HG03039 (cell line): ENCODE measurements around the gene HUNK.
"Not testable (repeated sequence)": the region's sequence is repeated elsewhere in the genome, so short reads cannot be mapped to it uniquely, and the experiment has no call there.

Experiments used
- ATAC-seq: cut with Tn5 transposase; IDR thresholded peaks from one replicate; pipeline ENCODE4 v1.9.1; 2021; ENCODE audit warnings: mild to moderate bottlenecking, moderate library complexity; ENCODE audit not compliant: unreplicated experiment

HUNK gene

DNA sequence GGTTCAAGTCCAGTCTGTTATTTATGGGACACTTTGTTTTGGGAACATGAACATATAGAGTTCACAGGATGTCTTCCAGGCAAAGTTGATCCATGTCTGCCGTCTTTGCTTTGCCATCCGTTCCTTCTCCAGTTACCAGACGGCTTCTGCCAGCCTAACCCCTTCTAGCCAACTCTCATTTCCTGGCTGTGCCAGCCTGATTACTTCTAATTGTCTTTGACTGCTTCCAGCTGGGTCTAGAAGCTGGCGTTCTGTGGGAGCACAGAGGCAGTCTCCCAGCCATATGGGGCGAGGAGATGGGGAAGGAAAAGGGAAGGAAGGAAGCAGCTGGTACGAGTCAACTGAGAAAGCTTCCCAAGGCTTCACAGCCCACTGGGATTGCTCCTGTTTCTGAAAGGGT lies 3.1 kb upstream of the HUNK start:
- ATAC-seq, result no peak

DNA sequence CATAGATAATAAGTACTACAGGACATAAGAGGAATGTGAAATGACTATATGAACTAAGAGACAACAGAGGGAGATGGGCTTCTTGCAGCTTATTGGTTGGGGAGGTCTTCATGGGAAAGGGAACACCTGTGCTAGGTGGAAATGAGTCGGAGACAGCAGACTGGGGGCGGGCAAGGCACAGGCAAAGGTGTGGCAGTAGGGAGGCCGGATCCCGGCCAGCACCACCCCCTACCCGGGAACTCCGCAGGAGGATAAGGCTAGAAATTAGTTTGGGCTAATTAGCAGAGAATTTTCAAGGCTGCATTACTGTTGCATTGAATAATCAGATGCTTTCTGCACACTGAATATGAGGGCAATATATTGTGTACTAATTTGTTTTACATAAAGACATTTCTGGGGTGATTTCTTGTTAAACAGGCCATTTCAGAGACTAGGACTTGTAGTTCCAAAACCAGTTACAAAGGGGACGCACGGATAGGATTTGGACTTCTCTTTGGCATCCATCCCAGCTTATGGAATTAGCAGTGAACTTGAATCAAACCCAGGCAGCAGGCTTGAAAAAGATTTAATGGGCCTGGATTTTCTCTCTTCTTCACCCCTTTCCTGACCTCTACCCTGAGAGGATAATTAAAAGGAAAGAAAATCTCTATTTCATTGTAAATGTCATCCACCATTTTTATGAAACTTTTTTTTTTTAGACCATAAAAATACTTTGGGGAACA lies 2.2 kb upstream of the HUNK start:
- no peak for ATAC-seq

DNA sequence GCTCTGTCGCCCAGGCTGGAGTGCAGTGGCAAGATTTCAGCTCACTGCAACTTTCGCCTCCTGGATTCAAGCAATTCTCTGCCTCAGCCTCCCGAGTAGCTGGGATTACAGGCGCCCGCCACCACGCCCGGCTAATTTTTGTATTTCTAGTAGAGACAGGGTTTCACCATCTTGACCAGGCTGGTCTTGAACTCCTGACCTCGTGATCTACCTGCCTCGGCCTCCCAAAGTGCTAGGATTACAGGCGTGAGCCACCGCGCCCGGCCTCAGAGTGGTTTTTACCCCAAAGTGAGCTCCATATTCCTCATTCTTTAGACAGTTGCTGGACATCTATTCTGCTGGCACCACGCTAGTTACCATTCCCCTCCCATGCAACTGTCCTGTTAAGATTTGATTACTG lies 1.4 kb upstream of the HUNK start:
- not testable (repeated sequence) for ATAC-seq

DNA sequence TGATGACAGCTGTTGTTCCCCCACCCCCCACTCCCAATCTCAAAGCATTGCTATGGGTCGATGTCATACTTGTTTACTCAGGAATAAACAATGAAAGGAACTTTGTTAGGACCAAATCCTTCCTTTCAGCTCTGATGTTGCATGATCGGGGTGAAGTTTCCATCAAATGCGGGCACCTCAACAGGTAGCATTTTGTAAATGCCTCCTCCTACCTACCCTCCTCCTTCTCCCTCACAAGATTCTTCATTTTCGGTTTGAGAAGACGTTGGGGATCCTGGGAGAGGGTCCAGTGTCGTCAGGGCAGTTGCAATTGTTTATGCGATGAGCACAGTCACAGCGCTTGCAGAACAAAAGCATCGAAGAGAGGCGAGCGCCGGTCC lies 758 bp upstream of the HUNK start:
- no peak for ATAC-seq

DNA sequence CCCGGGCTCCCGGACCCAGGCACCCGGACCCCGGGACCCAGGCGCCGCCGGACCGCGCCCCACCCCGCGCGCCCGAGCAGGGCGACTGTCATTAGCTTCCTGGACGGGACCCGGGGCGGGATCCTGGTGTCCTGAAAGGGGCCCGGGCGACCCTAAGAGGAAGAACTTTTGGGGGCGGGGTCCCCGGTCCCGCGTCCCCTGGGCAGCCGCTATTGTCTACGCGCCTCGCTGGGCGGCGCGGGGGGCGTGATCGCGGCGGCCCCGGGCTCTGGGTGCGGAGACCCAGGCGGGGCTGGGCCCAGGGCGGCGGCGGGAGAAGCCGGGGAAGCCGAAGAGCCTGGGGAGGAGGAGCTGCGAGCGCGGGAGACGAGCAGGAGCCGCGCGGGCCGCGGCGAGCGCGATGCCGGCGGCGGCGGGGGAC lies 465 bp downstream of the HUNK start:
- no peak for ATAC-seq

DNA sequence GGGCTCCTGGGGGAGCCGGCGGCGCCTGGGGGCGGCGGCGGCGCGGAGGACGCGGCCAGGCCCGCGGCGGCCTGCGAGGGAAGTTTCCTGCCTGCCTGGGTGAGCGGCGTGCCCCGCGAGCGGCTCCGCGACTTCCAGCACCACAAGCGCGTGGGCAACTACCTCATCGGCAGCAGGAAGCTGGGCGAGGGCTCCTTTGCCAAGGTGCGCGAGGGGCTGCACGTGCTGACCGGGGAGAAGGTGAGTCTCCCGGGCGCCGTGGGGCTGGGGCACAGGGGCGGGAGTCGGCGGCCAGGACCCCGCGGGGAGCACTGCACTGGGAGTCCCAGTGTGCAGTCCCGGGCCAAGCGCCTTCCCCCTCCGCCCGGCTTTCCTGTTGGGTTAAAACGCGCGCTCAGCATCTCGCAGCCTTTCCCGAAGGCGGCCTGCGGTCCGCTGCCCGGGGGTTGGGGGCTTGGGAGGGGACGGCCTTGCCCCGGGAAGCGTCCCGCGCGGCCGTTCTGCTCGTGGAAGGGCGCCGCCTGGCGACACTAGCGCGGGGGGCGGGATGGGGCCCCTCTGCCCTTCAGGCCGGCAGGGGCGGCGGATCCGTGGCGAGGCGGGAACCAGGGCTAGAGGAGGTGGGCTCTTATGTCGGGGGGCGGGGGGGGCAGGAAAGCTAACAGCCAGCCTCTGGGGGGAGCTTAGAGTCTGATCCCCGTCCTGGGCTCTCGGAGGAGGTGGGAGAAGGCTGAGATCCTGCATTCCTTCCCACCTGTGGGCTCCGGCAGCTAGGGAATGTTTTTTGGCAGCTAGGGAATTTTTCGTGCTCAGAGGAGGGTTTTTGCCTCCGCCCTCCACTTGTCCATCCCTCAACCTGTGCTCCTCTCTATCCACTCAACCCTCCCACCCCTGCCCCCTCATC lies 1.1 kb downstream of the HUNK start:
- ATAC-seq, result no peak

DNA sequence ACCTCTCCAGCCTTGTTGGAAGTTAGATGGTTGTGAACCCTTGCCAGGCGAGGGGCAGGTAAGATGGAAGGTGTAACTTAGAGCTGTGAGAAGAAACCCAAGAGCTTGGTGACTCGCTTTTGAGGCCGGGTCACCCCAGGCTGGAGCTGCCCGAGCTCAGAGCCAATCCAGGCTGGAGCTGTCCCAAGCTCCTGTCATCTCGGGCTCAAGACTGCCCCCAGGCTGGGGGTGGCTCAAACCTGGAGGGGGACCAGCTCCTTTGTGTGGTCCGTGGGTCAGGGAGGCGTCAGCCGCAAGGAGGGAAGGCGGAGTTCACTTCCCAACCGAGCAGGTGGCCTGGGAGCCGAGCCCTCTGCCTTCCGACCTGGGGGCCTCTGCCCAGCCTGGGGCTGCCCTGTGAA lies 2.0 kb downstream of the HUNK start:
- no peak for ATAC-seq

DNA sequence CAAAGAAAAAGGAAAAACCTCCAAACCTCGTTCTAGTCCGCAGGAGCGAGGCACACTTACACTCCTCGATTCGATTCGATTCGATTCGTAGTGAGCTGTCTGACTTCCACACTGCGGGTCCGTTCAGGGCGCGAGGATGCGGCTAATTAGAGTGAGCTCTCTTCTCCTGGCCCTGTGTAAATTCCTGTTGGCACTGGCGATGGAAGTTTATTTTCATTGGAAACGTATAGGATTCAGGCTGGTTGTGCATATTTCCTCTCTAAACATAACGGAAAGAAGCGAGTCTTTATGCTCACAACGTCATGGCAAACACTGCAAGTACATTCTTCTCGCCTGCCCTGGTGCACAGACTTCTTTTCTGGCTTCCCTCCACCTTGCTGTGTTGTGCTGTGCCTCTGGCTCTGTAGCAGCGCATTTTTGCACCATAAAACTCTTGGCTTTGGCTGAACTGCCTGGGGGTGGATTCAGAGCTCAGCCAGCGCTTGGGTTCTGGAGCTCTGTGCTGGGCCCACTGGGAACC lies 2.7 kb downstream of the HUNK start:
- no peak for ATAC-seq

DNA sequence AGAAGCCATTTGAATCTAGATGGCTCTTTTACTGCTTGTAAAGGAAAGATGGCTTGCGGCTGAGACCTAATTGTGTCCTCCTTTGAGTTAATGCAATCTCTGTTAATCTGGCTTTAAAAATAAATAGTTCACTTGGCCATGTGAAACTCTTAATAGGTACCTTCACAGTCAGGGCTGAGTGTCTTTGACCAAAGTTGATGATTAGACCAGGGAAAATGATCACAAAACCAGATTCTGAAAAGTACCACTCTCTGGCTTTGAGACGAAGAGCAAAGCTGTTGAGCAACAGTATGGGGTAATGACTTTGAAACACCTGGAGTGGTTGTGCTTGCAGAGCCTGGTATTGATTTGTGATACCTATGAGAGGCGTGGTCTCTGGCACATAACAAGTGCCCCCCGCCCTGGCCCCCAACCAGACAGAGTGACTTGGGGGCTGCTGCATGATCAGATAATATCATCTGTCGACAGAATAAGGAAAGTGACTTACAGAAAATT lies 4.7 kb downstream of the HUNK start:
- no peak for ATAC-seq

DNA sequence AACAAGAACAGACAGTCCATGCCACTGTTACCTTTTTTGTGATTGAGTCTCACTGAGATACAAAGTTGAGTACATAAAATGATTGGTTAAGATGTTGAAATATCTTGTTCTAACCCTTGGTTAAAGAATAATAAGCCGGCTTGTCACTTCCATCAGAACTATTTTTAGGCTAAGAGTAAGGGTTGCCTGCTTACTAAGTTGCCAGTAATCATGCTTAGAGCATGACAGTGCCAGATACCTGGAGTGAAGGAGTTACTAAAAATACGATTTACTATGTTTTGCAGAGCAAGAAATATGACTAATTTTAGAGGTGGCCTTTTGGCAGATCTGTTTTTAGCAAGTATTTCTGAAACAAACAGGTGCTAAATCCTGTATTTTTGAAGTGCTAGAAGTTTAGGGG lies 6.0 kb downstream of the HUNK start:
- no peak for ATAC-seq

DNA sequence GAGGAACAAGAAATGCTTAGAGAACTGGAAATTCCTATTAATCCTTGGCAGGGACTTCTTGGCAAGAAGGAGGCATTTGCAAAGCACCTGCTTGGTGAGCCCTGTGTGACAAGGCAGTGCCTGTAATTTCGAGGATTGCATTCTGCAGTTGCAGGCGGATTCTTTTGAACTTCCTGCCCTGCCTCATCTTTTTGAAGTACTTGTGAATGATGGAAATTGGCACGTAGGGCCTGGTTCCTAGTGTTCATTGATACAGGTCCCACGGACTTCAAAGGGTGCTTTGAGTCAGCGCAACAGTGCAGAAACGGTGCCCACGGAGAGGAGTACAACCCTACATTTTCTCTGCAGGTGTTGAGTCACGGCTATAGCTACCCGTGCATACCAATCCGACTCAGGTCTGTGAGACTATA lies 6.4 kb downstream of the HUNK start:
- ATAC-seq, result no peak

DNA sequence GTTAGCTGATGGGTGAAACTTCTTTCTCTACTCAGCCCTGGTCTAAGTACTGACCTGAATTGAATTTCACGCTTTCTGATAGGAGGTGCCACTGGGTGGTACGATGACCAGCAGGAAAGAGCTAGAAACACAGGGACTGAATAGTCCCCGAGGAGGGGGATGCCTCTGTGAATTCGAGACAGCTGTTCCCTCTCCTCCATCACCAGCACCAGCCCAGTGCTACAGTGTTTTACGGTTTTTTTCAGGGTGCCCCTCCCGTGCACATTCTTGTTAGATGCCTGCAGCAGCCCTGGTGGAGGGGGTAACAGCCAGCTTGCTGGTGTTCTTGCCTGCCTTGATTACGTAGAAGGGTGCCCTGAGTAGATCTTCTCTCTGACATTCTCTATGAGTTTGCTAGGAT lies 7.1 kb downstream of the HUNK start:
- no peak for ATAC-seq

DNA sequence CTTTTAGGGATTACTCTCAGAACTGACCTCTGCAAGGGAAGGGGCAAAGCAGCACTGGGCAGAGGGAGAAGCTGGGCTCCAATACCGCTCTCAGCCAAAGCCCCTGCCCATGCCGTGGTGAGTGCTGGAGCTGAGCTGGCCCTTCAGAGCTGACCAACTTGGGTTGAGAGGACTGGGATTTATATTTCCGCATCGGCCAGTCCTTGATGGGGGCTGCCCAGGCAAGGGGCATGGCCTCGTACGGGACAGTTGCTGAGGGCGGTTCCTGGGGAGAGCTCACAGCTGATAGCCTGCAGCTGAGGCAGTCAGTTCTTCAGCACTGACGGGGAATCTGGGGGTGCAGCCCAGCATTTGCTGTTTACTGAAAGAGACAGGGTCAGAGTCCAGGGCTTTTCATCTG lies 8.0 kb downstream of the HUNK start:
- no peak for ATAC-seq

DNA sequence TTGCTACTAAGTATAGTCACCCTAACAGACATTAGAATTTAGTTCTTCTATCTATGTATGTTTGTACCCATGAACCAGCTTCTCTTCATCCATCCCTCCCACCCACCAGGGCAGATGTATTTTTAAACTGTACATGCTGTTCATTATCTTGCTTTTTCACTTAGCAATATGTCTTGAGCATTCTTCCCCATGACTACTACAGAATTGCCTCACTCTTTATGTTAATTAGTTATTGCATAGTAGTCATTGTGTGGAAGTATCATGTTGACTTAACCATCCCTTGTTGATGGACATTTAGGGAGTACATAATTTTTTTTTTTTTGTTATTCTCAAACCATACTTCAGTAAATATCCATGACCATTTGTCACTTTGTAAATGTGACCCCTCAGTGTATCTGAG lies 9.9 kb downstream of the HUNK start:
- no peak for ATAC-seq

DNA sequence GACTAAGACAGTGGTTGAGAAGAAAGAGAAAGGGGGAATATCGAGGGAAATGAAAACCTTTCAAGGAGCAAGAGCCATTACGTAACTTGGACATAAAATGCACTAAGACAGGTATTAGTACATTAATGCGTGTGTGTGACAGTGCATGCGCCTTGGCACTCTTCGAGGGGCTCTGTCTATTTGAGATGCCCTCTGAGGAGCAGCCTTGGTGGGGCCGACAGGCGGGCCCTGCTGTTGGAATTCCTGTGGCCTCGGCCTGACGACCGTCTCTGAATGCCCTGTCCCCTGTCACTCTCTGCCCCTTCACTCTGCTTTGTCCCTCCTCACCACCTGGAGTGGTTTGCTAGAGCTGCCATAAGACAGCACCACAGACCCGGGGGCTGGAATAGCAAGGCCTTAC lies 12.3 kb downstream of the HUNK start:
- no peak for ATAC-seq

DNA sequence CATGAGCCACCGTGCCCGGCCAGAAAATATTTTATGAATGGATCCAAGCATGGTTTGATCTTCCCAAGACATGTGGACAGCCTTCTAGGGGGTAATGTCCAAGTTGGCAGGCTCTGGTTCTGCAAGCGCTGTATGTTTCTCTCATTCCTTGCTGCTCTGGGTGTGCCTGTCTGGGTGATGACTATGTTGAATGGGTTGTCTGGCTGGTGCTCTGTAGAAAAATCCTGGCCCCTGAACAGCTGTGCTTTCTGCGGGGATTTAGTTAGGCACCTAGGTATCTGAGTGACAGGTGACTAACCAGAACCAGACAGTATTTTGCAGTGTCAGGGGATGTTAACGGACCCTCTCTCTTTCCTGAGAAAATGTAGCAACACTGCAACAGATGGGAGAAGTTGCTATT lies 14.1 kb downstream of the HUNK start:
- ATAC-seq, result no peak

DNA sequence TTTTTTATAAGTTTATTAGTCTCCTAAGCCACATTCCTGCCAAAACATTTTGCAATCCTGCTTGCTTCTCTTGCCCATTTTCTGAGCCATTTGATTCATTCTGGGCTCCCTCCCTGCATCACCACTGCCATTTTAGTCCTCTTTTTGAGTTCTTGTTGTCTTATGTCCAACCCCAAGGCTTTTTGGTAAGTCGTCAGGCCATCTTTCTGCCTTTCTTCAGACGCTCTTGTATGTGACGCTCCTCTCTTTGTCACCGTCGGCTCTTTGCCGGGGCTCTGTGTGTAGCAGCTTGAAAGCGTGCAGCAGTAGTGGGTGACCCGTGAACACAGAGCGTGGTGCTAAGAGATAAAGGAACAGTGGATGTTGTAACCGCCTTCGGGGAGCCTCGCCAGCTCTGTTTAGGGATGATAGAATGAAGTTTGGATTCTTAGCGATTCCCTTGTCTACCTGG lies 14.6 kb downstream of the HUNK start:
- ATAC-seq, result no peak

DNA sequence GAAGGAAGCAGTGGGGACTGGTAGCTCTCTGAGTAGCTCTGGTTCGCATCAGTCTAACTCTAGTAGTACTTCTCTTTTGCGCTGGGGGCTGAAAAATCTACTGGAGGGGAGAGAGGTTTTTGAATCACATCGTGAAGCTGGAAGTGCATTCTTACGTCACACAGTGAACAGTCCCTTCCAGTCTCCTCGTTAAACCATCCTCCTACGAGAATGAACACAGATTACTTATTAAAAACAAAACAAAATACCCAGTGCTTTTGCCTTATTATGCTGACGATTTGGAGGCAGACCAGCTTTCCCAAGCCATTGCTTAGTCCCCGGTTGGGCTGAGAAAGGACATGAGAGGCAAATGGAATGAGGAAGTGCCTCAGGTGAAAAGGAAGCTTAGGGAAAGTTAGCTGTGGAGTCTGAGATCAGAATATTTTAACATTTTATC lies 16.1 kb downstream of the HUNK start:
- no peak for ATAC-seq

DNA sequence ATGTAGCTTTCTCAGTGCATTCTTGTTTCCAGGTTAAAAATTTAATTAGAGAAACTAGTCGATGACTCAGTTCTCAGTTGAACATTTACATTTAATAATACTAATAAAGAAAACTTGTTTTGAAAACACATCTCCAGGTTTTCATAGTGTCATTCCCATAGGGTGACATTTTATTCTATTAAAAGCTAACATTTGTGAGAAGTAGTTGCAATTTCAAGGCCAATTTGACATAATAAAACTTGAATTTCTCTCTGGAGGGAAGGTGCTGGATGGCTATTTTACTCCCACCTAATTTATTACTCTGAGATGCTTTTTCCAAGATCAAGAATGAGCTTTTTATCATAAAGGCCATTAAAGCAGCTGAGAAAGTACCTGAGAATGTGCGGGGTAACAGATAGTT lies 16.6 kb downstream of the HUNK start:
- ATAC-seq, result no peak

DNA sequence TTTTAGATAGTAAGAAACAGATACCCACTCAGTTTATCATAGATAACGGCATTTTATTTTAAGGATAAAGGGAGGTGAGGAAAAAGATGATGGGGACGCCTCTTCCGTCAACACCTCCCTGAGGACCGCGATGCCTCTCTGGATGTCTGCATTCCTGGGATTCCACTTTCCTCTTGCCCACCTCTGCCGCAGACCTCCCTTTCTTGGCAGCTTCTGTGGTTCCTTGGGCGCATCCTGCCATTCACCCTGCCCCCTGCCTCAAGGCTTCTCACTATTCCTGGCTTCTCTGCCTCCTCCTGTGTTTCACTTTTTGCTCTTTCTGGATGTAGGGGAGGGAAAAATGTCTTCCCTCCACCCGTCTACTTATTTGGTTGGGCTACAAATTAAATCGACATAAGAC lies 19.9 kb downstream of the HUNK start:
- ATAC-seq, result no peak

DNA sequence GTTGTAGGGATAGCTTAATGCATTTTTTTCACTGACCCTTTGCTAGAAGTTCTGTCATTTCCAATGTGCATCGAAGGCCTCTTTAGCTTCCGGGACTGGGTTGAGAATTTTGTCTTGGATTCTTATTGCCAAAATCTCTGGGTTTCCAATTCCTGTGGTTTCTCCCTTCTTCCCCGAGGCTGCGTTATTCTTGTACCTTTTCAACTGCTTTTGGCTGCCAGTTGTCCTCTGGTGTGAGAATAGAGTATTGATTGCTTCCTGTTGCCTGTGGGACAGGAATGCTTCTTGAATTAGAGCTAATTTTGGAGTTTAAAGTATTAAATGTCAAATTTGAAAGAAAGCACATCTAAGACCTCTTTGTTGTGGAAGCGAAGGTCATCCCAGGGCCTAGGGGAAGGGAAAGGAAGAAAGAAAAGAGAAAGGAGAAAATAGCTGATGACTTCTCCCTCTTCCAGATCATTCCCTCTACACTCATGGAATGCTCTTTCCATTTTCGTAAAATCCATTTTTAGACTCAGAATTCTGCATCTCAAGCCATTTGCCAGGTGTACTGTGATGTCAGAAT lies 21.1 kb downstream of the HUNK start:
- ATAC-seq, result no peak

DNA sequence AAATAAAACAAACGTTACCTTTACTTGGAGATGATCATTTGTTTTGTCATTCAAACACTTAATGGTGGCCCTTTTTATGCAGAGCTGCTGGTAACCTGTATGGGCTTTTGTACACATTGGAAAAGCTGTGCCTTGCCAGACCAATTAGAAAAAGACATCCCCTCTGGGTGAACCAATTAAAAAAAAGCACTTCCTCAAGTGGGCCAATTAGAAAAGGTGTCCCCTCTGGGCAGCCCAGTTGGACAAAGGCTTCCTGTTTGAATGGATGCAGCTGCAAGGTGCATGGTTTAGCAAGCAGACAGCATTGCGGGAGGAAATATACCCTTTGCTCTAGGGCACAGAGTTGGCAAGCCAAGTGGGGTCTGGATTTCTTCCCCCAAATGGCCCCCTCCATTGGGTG lies 21.6 kb downstream of the HUNK start:
- no peak for ATAC-seq
